ENCODE results near the gene PBX1. TPM values are rescaled to one million over a fixed set of nuclear protein-coding genes. Genes with fewer than 3 reads are reported as not detected.

PBX1 gene
- total and polyA plus RNA-seq, 8 donors = 11.0 to 113 (median 23.0) TPM

- H3K4me1 ChIP-seq = peaks cover 33 to 88% (median 54%) of the 10 kb centered on the region in 4 donors
- WGBS, 5 donors = 37 to 57% (median 56%) methylated on average over 6 of the region's 6 CpGs
- TF ChIP-seq EP300 (IDR thresholded peaks at IDR 0.05) (no peak), POLR2AphosphoS5 (IDR thresholded peaks at IDR 0.05) (peak in 1 of 3 donors; percentile 11), POLR2A (IDR thresholded peaks at IDR 0.05) (no peak), CTCF (IDR thresholded peaks at IDR 0.05) (no peak)
- no peaks in the 10 kb centered on the region for H3K36me3 ChIP-seq
- peak in 1 of 2 donors; percentile 72 for DNase-seq
- no peak overlapping the region for H3K4me3 ChIP-seq
- intact Hi-C loops (cut with DNase I; ENCODE audit: low total_unique reads) = no loop called here
- no peaks in the 10 kb centered on the region for H3K27me3 ChIP-seq
- no peaks in the 10 kb centered on the region for H3K9me3 ChIP-seq
- peak overlapping the region in 4 of 5 donors; percentile 50 to 81 (median 69) for H3K27ac ChIP-seq
Measured at GRCh38 chr1:164644774-164645644, 86.0 kb downstream of the PBX1 start.

DNA sequence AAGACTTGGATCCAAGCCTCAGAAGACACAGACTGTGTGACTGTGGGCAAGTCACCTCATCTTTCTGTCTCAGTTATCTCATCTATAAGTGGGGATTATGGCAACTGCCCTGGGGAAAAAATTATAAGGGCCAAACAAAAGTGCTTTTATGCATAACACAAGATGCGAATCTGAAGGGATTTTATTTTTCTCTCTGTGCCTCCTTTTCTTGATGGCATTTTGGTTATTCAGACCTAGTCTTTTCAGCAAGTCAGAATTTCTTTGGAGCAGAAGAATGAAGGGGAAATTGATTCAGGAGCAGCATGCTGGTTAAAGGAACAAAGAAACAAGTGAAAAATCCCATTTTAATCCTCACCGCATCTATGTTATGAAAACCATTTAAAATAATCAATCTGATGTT, 86.9 kb downstream of the PBX1 start:
- no peak for DNase-seq
- intact Hi-C loops (cut with DNase I; ENCODE audit: low total_unique reads) = no loop called here
- Histone ChIP-seq H3K27me3 (no peaks in the 10 kb centered on the region), H3K4me1 (peaks cover 28 to 89% (median 57%) of the 10 kb centered on the region in 4 donors), H3K36me3 (no peaks in the 10 kb centered on the region), H3K4me3 (no peak overlapping the region), H3K9me3 (no peaks in the 10 kb centered on the region), H3K27ac (peak overlapping the region in 2 of 5 donors; percentile 67 to 81)
- 86 to 93% (median 92%) methylated on average over 2 of the region's 2 CpGs for WGBS, 5 donors
- no peak for TF ChIP-seq CTCF (IDR thresholded peaks at IDR 0.05)
- no peak for TF ChIP-seq POLR2AphosphoS5 (IDR thresholded peaks at IDR 0.05)
- TF ChIP-seq EP300 (IDR thresholded peaks at IDR 0.05) = no peak
- no peak for TF ChIP-seq POLR2A (IDR thresholded peaks at IDR 0.05)

- Histone ChIP-seq H3K27ac (peak overlapping the region in 4 of 5 donors; percentile 5 to 81 (median 21)), H3K27me3 (no peaks in the 10 kb centered on the region), H3K4me3 (no peak overlapping the region), H3K9me3 (no peaks in the 10 kb centered on the region), H3K4me1 (peaks cover 28 to 93% (median 61%) of the 10 kb centered on the region in 4 donors), H3K36me3 (no peaks in the 10 kb centered on the region)
- peak in 1 of 2 donors; percentile 50 for DNase-seq
- TF ChIP-seq CTCF (IDR thresholded peaks at IDR 0.05) (no peak), EP300 (IDR thresholded peaks at IDR 0.05) (no peak), POLR2AphosphoS5 (IDR thresholded peaks at IDR 0.05) (no peak), POLR2A (IDR thresholded peaks at IDR 0.05) (no peak)
- WGBS, 5 donors = 60 to 69% (median 64%) methylated on average over 6 of the region's 6 CpGs
- intact Hi-C loops (cut with DNase I; ENCODE audit: low total_unique reads) = no loop called here
Measured at GRCh38 chr1:164647211-164647610, 88.2 kb downstream of the PBX1 start.

DNA sequence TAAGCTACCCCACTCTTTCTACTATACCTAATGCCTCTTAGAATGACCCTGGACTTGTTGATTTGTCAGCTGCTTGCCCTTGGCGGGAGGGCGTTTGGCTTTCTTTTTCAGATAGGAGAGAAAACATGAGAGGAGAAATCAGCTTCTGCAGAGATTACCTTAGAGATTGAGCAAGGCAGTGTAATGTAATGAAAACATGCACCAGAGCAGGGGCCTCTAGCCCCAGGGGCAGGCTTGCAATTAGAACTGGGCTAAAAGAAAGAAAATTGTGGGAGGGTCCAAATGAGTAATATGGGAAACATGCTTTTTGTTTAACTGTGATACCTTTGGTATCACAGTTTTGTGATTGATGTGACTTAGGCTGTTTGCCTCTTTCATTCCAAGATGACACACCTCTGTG, 89.7 kb downstream of the PBX1 start:
- TF ChIP-seq POLR2A (IDR thresholded peaks at IDR 0.05) = no peak
- no peak for TF ChIP-seq EP300 (IDR thresholded peaks at IDR 0.05)
- TF ChIP-seq POLR2AphosphoS5 (IDR thresholded peaks at IDR 0.05) = no peak
- TF ChIP-seq CTCF (IDR thresholded peaks at IDR 0.05) = no peak
- intact Hi-C loops (cut with DNase I; ENCODE audit: low total_unique reads) = no loop called here
- Histone ChIP-seq H3K4me3 (no peak overlapping the region), H3K9me3 (no peaks in the 10 kb centered on the region), H3K36me3 (no peaks in the 10 kb centered on the region), H3K27ac (peak overlapping the region in 4 of 5 donors; percentile 8 to 81 (median 64)), H3K27me3 (no peaks in the 10 kb centered on the region), H3K4me1 (peaks cover 28 to 97% (median 70%) of the 10 kb centered on the region in 4 donors)
- DNase-seq = peak; percentile 39 to 60
- WGBS, 5 donors = 27 to 46% (median 37%) methylated on average over 2 of the region's 2 CpGs
